GM12892 (cell line): ENCODE data around the gene CDKL1.

Source experiments
- POLR2A ChIP-seq: IDR thresholded peaks from 2 replicates; pipeline ENCODE4 v1.6.1; 2011; ENCODE audit warnings: low read depth, low read length, control low read depth
- POLR2AphosphoS5 ChIP-seq: IDR thresholded peaks from 2 replicates; pipeline ENCODE4 v1.6.1; 2011; ENCODE audit warnings: low read depth, low read length, control low read depth
- TAF1 ChIP-seq: IDR thresholded peaks from 2 replicates; pipeline ENCODE4 v1.6.1; 2011; ENCODE audit warnings: low read depth, mild to moderate bottlenecking, control low read depth, low read length, borderline replicate concordance

- TF ChIP-seq POLR2A (no peak), POLR2AphosphoS5 (no peak), TAF1 (no peak)
Observed at GRCh38 chr14:50387548-50387947, 9.1 kb downstream of the CDKL1 start.
